ENCODE data around the gene FAM131C. TPM values are rescaled to one million over a fixed set of nuclear protein-coding genes. Genes with fewer than 3 reads are reported as not detected.

FAM131C gene
- total and polyA plus RNA-seq, 10 of the 15 experiments (the other 5 are each of a cell fraction or from before 2014, with no cell fraction given), result 0.03 TPM; not detected in 9

- DNase-seq (ENCODE audit: low read depth, low spot score), result no peak
- no peak for ATAC-seq
- ChIA-PET RAD21 (ENCODE audit: unreplicated experiment) (no interaction called here), SMC1A (ENCODE audit: uncharacterized antibody, unreplicated experiment) (interaction anchor here (0.9 kb wide), 1 partner anchor 87 kb away, joined by 3 read pairs; no protein-coding TSS in a partner anchor), POLR2A (no interaction called here), CTCF (no interaction called here)
- no peak for TF ChIP-seq STAT1 (conservative IDR thresholded peaks at IDR 0.05)
- Histone ChIP-seq H3K79me2 (ENCODE audit: control insufficient read depth, insufficient read depth, low read length) (no peaks in the 10 kb centered on the region), H3K9ac (ENCODE audit: control insufficient read depth, insufficient read depth, low read length) (no peak overlapping the region), H3K27me3 (replicated peaks in 1 of 2; ENCODE audit: control insufficient read depth in 2 of 2, insufficient read depth in 2 of 2, low read length in 1 of 2) (no peaks in the 10 kb centered on the region; a peak in 2 of 4 replicates), H3K4me1 (ENCODE audit: control insufficient read depth, insufficient read depth, low read length) (no peaks in the 10 kb centered on the region), H3K4me2 (ENCODE audit: control insufficient read depth, insufficient read depth) (no peak overlapping the region), H3K27ac (ENCODE audit: control insufficient read depth, insufficient read depth) (no peak overlapping the region), H2AFZ (ENCODE audit: control insufficient read depth, low read depth, low read length) (no peak overlapping the region), H4K20me1 (ENCODE audit: control insufficient read depth, insufficient read depth) (no peaks in the 10 kb centered on the region), H3K36me3 (ENCODE audit: control insufficient read depth in 2 of 2, insufficient read depth in 2 of 2, low read length in 1 of 2) (no peaks in the 10 kb centered on the region), H3K4me3 (no peak overlapping the region), H3K9me3 (replicated peaks; ENCODE audit: control insufficient read depth, insufficient read depth, low read length) (peaks cover 1% of the 10 kb centered on the region; the same call in 1 of the 3 replicates)
- in situ Hi-C loops (cut with MboI), result no loop called here
- intact Hi-C loops (cut with micrococcal nuclease; ENCODE audit: unreplicated experiment), result no loop called here
- 0% methylated on average over 1 of the region's 1 CpG for WGBS (ENCODE audit: insufficient coverage, insufficient replicate concordance, low lambda C conversion rate, missing lambda C conversion rate)
- BruUV-seq (replicated peaks), result no TSS peak
- no peak for FAIRE-seq
These were observed 26.0 kb upstream of the FAM131C start for GRCh38 chr1:16099412-16099811.

GRCh38 chr1:16095447-16095846 lies 22.0 kb upstream of the FAM131C start:
- CTCF ChIA-PET, result no interaction called here
- ATAC-seq, result no peak
- no peaks in the 10 kb centered on the region for H3K4me1 ChIP-seq (ENCODE audit: control insufficient read depth, insufficient read depth, low read length)
- WGBS (ENCODE audit: insufficient coverage, insufficient replicate concordance, low lambda C conversion rate, missing lambda C conversion rate), result 31% methylated on average over 9 of the region's 9 CpGs
- no peaks in the 10 kb centered on the region; a peak in 2 of 4 replicates for H3K27me3 ChIP-seq (replicated peaks in 1 of 2; ENCODE audit: control insufficient read depth in 2 of 2, insufficient read depth in 2 of 2, low read length in 1 of 2)
- no peaks in the 10 kb centered on the region for H4K20me1 ChIP-seq (ENCODE audit: control insufficient read depth, insufficient read depth)
- TF ChIP-seq RBBP5 (conservative IDR thresholded peaks at IDR 0.05) (no peak), PBX3 (IDR thresholded peaks at IDR 0.05; ENCODE audit: insufficient replicate concordance, low read depth, low read length) (no peak), BHLHE40 (IDR thresholded peaks at IDR 0.05; ENCODE audit: borderline replicate concordance in 1 of 2, low read depth in 2 of 2, low read length in 1 of 2) (no peak), BACH1 (IDR thresholded peaks at IDR 0.05; ENCODE audit: borderline replicate concordance) (no peak), SMAD1 (IDR thresholded peaks at IDR 0.05; ENCODE audit: low read depth, partially characterized antibody) (no peak), POLR2A (IDR thresholded peaks at IDR 0.05; ENCODE audit: low read depth, low read length) (no peak)
- no peak overlapping the region for H3K4me2 ChIP-seq (ENCODE audit: control insufficient read depth, insufficient read depth)
- H3K36me3 ChIP-seq (ENCODE audit: control insufficient read depth in 2 of 2, insufficient read depth in 2 of 2, low read length in 1 of 2), result no peaks in the 10 kb centered on the region
- POLR2A ChIA-PET, result no interaction called here
- no peak for DNase-seq (ENCODE audit: low read depth, low spot score)
- FAIRE-seq, result no peak
- no peak overlapping the region for H3K4me3 ChIP-seq
- H2AFZ ChIP-seq (ENCODE audit: control insufficient read depth, low read depth, low read length), result no peak overlapping the region
- H3K27ac ChIP-seq (ENCODE audit: control insufficient read depth, insufficient read depth), result no peak overlapping the region
- H3K9ac ChIP-seq (ENCODE audit: control insufficient read depth, insufficient read depth, low read length), result no peak overlapping the region
- no TSS peak for BruUV-seq (replicated peaks)
- H3K79me2 ChIP-seq (ENCODE audit: control insufficient read depth, insufficient read depth, low read length), result no peaks in the 10 kb centered on the region
- intact Hi-C loops (cut with micrococcal nuclease; ENCODE audit: unreplicated experiment) (no loop called here), in situ Hi-C loops (cut with MboI) (no loop called here)
- SMC1A ChIA-PET (ENCODE audit: uncharacterized antibody, unreplicated experiment), result no interaction called here
- no peaks in the 10 kb centered on the region for H3K9me3 ChIP-seq (replicated peaks; ENCODE audit: control insufficient read depth, insufficient read depth, low read length)
- RAD21 ChIA-PET (ENCODE audit: unreplicated experiment), result no interaction called here

Data from GM12878 (cell line).